ENCODE results near the gene LMAN1. TPM values are rescaled to one million over a fixed set of nuclear protein-coding genes. Genes with fewer than 3 reads are reported as not detected.

LMAN1 gene, protein sequence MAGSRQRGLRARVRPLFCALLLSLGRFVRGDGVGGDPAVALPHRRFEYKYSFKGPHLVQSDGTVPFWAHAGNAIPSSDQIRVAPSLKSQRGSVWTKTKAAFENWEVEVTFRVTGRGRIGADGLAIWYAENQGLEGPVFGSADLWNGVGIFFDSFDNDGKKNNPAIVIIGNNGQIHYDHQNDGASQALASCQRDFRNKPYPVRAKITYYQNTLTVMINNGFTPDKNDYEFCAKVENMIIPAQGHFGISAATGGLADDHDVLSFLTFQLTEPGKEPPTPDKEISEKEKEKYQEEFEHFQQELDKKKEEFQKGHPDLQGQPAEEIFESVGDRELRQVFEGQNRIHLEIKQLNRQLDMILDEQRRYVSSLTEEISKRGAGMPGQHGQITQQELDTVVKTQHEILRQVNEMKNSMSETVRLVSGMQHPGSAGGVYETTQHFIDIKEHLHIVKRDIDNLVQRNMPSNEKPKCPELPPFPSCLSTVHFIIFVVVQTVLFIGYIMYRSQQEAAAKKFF
- total RNA-seq (2014; rRNA removed; shearing (Covaris generic)) (166 and 193 TPM in 2 replicates), polyA plus RNA-seq (2016; fragmentation: Nextera tagmentation; extraction: Ambion mirVana) (120 and 127 TPM in 2 replicates)

DNA sequence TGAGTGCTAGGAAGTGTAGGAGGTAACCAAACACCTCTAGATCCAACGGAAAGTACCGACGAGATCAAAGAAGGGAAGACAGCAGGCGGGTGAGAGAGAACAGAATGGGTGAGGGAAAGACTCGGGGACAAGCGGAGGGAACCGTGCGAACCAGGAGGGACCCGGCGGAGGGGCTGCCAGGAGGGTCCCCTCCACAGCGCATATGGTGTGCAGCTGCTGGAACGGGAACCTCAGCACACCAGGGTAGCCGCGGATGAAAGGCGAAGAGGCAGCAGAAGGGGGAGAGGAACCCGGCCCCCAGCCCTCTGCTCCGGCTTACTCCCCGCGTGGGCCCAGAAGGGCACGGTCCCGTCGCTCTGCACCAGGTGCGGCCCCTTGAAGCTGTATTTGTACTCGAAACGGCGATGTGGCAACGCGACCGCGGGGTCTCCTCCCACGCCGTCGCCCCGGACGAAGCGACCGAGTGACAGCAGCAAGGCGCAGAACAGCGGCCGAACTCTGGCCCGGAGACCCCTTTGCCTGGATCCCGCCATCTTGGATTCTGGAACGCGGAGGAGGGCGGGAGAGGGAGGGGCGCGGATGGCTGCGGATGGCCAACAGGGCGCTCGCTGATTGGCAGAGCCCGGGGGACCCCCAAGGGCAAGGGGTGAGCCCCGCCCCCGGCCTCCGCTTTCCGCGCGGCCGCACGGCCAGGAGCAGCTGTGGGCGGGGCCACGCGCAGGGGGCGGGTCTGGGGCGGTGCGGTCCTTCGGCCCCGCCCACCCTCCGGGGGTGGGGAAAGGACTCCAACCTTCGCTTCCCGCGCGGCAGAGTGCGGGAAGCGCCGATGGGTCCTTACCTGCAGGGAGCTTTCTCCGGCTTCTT is at the start of gene LMAN1:
Gene LMAN1 (minus strand): TSS at position 554 of the 864 bp plus-strand sequence. CDS start 21 bp downstream, at position 533.
- no peaks in the 10 kb centered on the region for H3K9me2 ChIP-seq (ENCODE audit: insufficient read depth)
- peaks cover 56% of the 10 kb centered on the region for H3K79me2 ChIP-seq (ENCODE audit: insufficient read depth)
- H3K36me3 ChIP-seq (ENCODE audit: low read depth): peaks cover 27% of the 10 kb centered on the region
- peaks cover 14% of the 10 kb centered on the region for H4K20me1 ChIP-seq (ENCODE audit: insufficient read depth)
- H3K4me2 ChIP-seq (ENCODE audit: unreplicated experiment): peak within 1 kb of the TSS; percentile 88
- H3F3A ChIP-seq (ENCODE audit: insufficient read depth): peaks cover 9% of the 10 kb centered on the region
- H3K4me1 ChIP-seq (ENCODE audit: insufficient read depth): peaks cover 35% of the 10 kb centered on the region
- H3K4me3 ChIP-seq: peak within 1 kb of the TSS; percentile 96
- H3K27ac ChIP-seq: peak within 1 kb of the TSS; percentile 92
- in situ Hi-C loops (cut with MboI): no loop called here
- peak; percentile 98 for DNase-seq
- TF ChIP-seq EZH2 (IDR thresholded peaks at IDR 0.05; ENCODE audit: insufficient read depth, poor library complexity, severe bottlenecking) (no peak), EZH2phosphoT487 (IDR thresholded peaks at IDR 0.05; ENCODE audit: insufficient read depth, low read depth) (no peak)
- WGBS, 2 experiments (ENCODE audit: low coverage in 1 of 2, low lambda C conversion rate in 2 of 2, missing lambda C conversion rate in 2 of 2): 1 to 2% methylated on average over 53 to 61 of the region's 76 CpGs
- H3K9ac ChIP-seq: peak within 1 kb of the TSS; percentile 100
- H3K9me3 ChIP-seq (ENCODE audit: low read depth): no peaks in the 10 kb centered on the region
- no peaks in the 10 kb centered on the region for H3K27me3 ChIP-seq (replicated peaks; ENCODE audit: insufficient read depth)
- H2AFZ ChIP-seq: peak within 1 kb of the TSS; percentile 91

DNA sequence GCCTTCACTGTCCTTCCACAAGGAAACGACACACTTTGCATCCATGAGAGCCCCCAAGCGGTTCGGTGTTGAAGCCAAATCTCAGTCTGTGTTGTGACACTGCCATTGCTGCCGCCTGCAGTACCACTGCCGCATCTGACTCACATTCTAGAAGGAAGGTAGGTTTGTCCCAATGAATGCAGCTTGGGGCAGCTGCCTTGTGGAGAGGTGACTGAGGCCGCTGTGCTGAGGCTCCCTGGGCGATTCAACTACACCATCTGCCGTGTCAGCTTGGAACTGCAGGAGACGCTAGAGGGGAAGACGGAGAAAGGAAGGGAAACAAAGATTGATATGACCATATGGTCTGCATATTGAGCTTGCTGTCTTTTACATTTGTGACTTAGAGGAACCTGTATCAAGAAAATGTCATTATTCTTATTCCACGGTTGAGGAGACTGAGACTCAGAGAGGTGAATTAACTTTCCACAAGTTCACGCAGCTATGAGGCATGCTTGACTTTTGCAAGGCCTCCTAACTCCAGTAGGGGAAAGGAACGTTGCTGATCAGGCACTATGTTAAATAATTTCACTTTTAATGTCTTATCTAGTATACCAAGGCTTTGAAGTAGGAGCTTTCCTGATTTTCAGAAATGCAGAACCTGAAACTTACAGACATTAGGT is 43.5 kb upstream of the LMAN1 start:
- no peak overlapping the region for H3K4me2 ChIP-seq (ENCODE audit: unreplicated experiment)
- H3K27me3 ChIP-seq (replicated peaks; ENCODE audit: insufficient read depth): no peaks in the 10 kb centered on the region; the same call in 1 of the 2 replicates
- in situ Hi-C loops (cut with MboI): no loop called here
- H3K79me2 ChIP-seq (ENCODE audit: insufficient read depth): no peaks in the 10 kb centered on the region
- H2AFZ ChIP-seq: no peak overlapping the region
- no peak overlapping the region for H3K27ac ChIP-seq
- H3K9me2 ChIP-seq (ENCODE audit: insufficient read depth): no peaks in the 10 kb centered on the region
- H3K9ac ChIP-seq: no peak overlapping the region
- TF ChIP-seq EZH2 (IDR thresholded peaks at IDR 0.05; ENCODE audit: insufficient read depth, poor library complexity, severe bottlenecking): no peak
- no peak for TF ChIP-seq EZH2phosphoT487 (IDR thresholded peaks at IDR 0.05; ENCODE audit: insufficient read depth, low read depth)
- H3K36me3 ChIP-seq (ENCODE audit: low read depth): no peaks in the 10 kb centered on the region
- DNase-seq: peak; percentile 82
- H4K20me1 ChIP-seq (ENCODE audit: insufficient read depth): no peaks in the 10 kb centered on the region
- no peak overlapping the region for H3K4me3 ChIP-seq
- H3K4me1 ChIP-seq (ENCODE audit: insufficient read depth): peaks cover 5% of the 10 kb centered on the region; the same call in 1 of the 2 replicates
- WGBS, 2 experiments (ENCODE audit: low coverage in 1 of 2, low lambda C conversion rate in 2 of 2, missing lambda C conversion rate in 2 of 2): 34 to 38% methylated on average over 13 of the region's 13 CpGs
- no peaks in the 10 kb centered on the region for H3K9me3 ChIP-seq (ENCODE audit: low read depth)
- H3F3A ChIP-seq (ENCODE audit: insufficient read depth): no peaks in the 10 kb centered on the region

DNA sequence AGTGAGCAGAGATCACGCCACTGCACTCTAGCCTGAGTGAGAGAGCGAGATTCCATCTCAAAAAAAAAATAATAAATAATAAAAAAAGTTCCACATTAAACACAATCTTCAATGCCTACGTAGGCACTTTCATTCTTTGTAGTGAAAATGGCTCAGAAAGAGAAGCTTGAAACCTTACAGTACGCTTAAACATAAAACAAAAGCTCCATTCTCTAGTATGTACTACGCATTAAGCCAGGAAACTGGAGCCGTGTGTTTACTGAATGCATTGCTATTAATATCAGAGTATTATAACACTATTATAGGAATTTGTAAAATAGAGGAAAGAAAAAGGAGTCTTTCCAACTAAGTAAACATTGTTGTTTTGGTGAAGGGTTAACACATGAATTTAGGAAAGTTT is 41.3 kb upstream of the LMAN1 start:
- no peaks in the 10 kb centered on the region for H3K79me2 ChIP-seq (ENCODE audit: insufficient read depth)
- no peak overlapping the region for H3K4me2 ChIP-seq (ENCODE audit: unreplicated experiment)
- 90 to 91% methylated on average over 6 of the region's 6 CpGs for WGBS, 2 experiments (ENCODE audit: low coverage in 1 of 2, low lambda C conversion rate in 2 of 2, missing lambda C conversion rate in 2 of 2)
- H3K9me2 ChIP-seq (ENCODE audit: insufficient read depth): no peaks in the 10 kb centered on the region
- H3K9ac ChIP-seq: no peak overlapping the region
- H4K20me1 ChIP-seq (ENCODE audit: insufficient read depth): no peaks in the 10 kb centered on the region
- TF ChIP-seq EZH2 (IDR thresholded peaks at IDR 0.05; ENCODE audit: insufficient read depth, poor library complexity, severe bottlenecking) (no peak), EZH2phosphoT487 (IDR thresholded peaks at IDR 0.05; ENCODE audit: insufficient read depth, low read depth) (no peak)
- no peaks in the 10 kb centered on the region for H3F3A ChIP-seq (ENCODE audit: insufficient read depth)
- H3K36me3 ChIP-seq (ENCODE audit: low read depth): no peaks in the 10 kb centered on the region
- H2AFZ ChIP-seq: no peak overlapping the region
- peaks cover 5% of the 10 kb centered on the region; the same call in 1 of the 2 replicates for H3K4me1 ChIP-seq (ENCODE audit: insufficient read depth)
- H3K4me3 ChIP-seq: no peak overlapping the region
- no peak overlapping the region for H3K27ac ChIP-seq
- H3K27me3 ChIP-seq (replicated peaks; ENCODE audit: insufficient read depth): no peaks in the 10 kb centered on the region; the same call in none of the 2 replicates
- in situ Hi-C loops (cut with MboI): no loop called here
- DNase-seq: no peak
- no peaks in the 10 kb centered on the region for H3K9me3 ChIP-seq (ENCODE audit: low read depth)
